HG02885 (cell line): ENCODE results near the gene ZNF473.
"Not testable (repeated sequence)": the region's sequence is repeated elsewhere in the genome, so short reads cannot be mapped to it uniquely, and the experiment has no call there.

Experiments used
- ATAC-seq: cut with Tn5 transposase; IDR thresholded peaks from one replicate; pipeline ENCODE4 v1.9.1; 2021; ENCODE audit warnings: mild to moderate bottlenecking; ENCODE audit not compliant: unreplicated experiment, poor library complexity

ZNF473 gene

GRCh38 chr19:50090706-50091105 is 64.9 kb downstream of the ZNF473 start:
- ATAC-seq, result not testable (repeated sequence)

- not testable (repeated sequence) for ATAC-seq
These were observed 66.0 kb downstream of the ZNF473 start for GRCh38 chr19:50091786-50092185.

- not testable (repeated sequence) for ATAC-seq
These were observed 66.8 kb downstream of the ZNF473 start for GRCh38 chr19:50092597-50092996.

GRCh38 chr19:50097884-50098283 is 72.1 kb downstream of the ZNF473 start:
- ATAC-seq, result not testable (repeated sequence)

GRCh38 chr19:50098892-50099291 is 73.1 kb downstream of the ZNF473 start:
- ATAC-seq, result not testable (repeated sequence)

GRCh38 chr19:50099696-50100095 is 73.9 kb downstream of the ZNF473 start:
- ATAC-seq, result not testable (repeated sequence)

- not testable (repeated sequence) for ATAC-seq
These were observed 75.1 kb downstream of the ZNF473 start for GRCh38 chr19:50100946-50101345.
